ENCODE results near the gene SLC39A11.

SLC39A11 gene

DNA sequence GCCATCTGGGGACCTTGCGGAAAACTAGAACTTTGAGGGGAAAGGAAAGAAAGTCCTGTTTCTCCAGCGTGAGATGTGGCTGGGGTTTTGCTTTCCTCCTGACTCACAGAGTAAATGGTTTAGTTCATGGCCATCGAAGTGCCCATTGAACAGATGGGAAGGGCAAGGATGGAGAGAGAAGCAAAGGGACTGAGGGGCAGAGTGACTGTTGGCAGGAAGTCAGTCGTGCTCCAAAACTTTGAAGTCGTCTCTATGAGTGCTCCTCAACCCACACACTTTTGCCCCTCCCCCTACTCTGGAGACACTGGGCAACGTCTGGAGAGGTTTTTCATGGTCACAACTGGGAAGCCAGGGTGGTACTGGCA, 476.9 kb downstream of the SLC39A11 start:
- no peak for DNase-seq (ENCODE audit: low read depth)

DNA sequence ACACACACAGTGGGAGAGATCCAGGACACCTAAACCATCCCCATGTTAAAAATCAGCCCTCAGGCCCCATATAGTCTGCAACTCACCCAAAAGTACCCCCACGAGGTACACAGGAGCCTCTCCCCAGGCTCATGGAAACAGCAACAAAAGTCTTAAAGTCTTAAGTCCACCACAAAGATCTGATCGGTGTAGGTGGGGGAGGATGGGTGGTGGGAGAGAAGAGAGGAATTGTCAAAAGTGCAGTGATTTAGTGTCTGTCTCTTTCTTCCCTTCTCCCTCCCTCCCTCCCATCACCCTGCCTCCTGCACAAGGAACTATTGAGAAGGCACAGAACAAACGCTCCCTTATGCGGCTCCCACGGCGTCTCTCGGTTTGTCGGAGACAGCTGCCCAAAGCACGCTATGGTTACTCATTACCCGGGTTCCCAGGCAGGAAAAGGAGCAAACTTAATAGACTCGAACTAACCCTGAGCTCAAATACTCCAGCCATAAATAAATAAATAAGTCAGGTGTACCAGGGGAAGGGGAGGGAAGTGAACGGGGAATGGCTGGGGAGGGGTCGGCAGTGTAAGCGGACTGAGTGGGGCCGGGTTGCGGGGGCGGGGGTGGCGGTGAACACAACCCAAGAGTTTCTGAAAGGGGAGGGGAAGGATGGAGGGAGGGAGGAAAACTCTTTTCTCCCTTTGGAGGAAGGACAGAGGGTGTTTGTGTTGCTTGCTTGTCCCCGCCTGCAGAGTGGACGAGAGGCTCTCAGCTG, 477.4 kb downstream of the SLC39A11 start:
- DNase-seq (ENCODE audit: low read depth): no peak

GRCh38 chr17:72614476-72614870, 478.0 kb downstream of the SLC39A11 start:
- no peak for DNase-seq (ENCODE audit: low read depth)

- DNase-seq (ENCODE audit: low read depth): peak; percentile 78
These were observed 478.6 kb downstream of the SLC39A11 start for GRCh38 chr17:72613806-72614292.

DNA sequence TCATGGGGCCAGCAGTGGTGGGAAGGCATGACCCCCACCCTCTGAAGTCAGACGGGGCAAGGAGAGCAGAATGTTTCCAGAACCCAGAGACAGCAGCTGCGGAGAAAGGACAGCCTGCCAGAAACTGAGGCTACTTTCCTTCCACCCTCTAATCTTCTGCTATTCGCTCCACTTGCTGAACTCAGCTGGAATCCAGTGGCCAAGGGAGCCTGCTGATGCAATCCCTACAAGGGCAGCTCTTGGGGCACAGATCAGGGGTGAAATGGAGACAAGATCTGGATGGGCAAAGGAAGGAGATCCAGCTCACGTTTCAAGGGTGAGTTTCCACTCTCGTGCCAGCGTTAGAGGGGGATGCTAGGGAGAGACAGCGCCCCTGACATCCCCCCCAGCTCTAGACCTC, 479.1 kb downstream of the SLC39A11 start:
- no peak for DNase-seq (ENCODE audit: low read depth)

- DNase-seq (ENCODE audit: low read depth): no peak
These were observed 481.3 kb downstream of the SLC39A11 start for GRCh38 chr17:72611172-72611571.

DNA sequence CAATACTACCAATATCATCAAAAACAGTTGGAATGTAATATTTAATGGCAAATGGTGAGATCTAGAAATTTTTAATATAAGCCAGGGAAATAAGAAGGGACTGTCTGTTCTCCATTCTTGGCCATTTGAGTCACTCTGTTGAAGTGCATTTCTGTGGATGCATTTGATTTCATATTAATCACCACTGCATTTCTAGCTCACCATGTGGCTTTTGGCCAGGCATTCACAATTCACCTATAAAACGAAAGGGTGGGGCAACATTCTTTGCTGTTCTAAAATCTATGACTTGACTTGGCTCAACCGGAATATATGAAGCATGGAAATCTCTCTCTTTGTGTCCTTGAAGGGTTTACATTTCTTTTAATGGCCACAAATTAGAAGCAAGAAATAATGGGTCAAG, 483.0 kb downstream of the SLC39A11 start:
- DNase-seq (ENCODE audit: low read depth): no peak

DNA sequence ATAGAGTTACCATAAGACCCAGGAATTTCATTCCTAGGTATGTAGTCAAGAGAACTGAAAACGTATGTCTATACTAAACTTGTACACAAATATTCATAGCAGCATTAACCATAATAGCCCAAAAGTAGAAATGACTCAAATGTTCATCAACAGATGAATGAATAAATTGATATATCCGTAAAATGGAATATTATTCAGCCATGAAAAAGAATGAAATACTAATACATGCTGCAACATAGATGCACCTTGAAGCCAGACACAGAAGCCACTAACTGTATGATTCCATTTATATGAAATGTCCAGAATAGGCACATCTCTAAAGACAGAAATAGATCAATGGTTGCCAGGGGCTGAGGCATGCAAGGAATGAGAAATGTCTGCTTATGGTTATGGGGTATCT, 484.1 kb downstream of the SLC39A11 start:
- no peak for DNase-seq (ENCODE audit: low read depth)

DNA sequence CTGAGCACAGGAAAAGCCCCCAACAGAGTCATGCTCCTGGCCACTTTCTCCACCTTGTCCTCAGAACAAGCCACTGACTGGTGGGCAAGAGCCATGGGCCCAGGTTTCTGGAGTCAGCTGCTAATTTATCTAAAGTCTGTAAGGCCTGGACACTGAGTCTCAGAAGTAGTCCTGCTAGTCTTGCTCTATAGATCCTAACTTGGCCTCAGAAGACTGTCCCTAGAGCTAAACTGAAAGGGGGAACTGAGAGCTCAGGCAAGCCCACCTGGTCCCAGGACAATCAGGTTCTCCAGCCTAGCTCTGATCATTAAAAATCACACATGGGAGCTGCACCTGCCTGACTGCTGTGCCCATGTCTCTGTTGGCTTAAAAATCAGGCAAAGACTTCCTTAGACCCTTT, 485.8 kb downstream of the SLC39A11 start:
- no peak for DNase-seq (ENCODE audit: low read depth)

DNA sequence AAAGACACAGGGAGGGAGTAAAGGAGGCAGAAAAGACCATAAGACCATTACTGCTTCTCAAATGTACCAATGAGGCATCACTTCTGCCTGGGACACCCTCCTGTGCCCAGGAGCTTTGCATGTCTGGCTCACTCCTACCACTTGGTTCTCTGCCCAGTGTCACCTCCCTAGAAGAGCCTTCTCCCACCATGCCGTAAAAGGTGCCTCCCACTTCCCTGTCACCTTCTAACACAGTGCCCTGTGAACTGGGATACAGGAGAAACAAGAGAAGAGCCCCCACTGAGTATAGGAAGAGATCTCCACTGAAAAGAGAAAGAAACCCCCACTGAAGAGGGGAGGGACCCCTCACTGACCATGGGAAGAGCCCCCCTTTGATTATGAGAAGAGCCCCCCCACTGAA, 486.9 kb downstream of the SLC39A11 start:
- no peak for DNase-seq (ENCODE audit: low read depth)

DNA sequence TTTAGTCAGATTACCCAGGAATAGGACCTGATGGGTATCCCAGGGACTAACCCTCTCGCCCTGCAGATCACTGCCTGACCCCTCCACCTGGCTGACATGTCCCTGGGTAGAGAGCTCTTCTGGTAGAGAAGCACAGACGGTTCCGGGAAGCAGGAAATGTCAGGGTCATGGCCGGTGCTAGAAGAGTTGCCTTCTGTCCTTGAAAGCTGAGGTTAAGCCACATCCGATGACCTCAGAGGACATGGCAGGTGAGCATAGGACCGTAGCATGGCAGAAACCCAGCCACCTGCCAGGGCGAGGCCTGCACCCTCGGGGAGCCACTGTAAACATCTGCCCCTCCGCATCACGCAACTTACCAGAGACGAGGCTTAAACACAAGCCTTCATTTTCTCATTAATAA, 488.0 kb downstream of the SLC39A11 start:
- no peak for DNase-seq (ENCODE audit: low read depth)

- DNase-seq (ENCODE audit: low read depth): peak; percentile 75
These were observed 488.9 kb downstream of the SLC39A11 start for GRCh38 chr17:72603420-72604242.

GRCh38 chr17:72602517-72603419, 489.7 kb downstream of the SLC39A11 start:
- peak; percentile 68 for DNase-seq (ENCODE audit: low read depth)

DNA sequence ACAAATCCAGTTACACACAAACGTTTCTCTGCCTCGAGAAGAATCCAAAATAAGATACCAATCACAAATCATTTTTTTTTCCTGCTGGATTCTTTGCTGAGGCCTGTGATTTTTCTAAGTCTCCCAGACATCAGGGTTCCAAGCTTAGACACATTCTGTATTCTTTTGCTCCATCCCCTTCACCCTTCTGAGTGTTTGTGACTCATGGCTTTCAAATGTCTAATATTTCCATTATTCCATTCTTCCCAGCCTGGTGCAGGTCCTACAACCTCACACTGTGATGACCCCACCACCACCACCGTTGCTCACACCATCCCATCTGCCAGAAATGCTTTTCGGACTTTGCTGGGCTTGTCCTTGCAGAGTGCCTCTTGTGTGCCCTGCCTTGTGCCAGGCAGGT, 491.6 kb downstream of the SLC39A11 start:
- DNase-seq (ENCODE audit: low read depth): no peak

DNA sequence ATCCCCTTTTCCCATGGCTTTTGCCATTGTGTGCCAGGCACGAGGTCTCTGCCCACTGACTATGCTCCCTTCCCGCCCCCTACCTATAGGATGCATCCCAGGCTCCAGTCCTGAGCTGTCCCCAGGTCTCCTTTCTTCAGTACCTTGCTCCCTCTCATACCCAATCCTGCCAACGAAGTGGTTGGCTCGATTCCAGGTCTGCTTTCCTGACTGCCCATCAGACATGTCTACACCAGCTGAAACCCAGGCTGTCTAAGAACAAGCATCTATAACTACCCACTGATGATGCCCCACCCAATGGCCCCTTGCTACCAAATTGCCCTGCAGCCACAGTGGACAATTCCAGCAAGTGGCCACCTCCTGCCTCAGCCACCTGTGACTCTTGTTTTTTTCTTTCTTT, 492.6 kb downstream of the SLC39A11 start:
- no peak for DNase-seq (ENCODE audit: low read depth)

DNA sequence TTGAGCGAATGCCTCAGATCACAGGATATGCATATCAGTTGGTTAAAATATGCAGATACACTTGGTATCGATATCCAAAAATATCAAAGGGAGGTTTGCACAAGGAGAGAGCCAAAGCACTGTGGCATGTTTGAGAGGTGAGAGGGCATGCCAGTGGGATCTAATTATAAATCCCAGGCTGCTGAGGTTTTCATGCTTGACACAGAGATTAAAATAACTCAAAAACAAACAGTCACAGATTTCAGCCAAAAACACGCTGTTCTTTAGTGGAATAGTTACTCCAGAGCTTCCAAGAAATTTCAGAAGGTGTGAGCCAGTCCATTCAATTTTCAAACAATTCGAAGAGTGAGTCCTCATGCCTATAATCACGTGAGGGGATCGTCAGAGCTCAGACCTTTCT, 493.8 kb downstream of the SLC39A11 start:
- no peak for DNase-seq (ENCODE audit: low read depth)

DNA sequence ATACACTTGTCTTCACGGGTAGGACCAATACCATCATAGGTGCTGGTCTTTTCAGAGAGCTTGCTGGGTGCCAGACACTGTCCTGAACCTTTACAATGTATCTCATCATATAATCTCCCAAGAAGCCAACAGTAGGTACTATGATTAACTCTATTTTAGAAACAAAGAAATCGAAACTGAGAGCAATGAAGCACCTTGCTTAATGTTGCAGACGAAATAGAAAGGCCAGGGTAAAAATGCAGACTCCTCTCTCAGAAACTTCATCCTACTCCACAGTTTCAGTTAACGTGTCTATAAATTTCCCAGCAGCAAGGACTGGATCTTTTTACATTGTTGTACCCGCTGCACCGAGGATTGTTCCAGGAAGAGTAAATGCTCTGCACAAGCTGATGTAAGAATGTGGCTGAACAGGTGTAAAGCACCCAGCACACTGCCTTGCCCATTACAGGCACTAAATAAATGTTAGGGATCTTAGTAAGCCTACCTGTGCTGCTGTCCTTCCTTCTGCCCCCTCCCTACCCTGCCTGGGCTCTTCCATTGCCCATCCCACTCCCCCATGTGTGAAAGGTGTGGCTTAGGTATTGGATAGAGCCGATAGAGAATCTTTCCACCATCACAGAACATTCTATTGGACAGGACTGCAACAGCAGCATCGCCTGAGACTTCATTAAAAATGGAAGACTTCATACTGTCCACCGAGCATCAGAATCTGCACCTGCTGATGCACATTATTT, 495.0 kb downstream of the SLC39A11 start:
- DNase-seq (ENCODE audit: low read depth): no peak
